Measurements from ENCODE around the gene SERPINA12.

DNA sequence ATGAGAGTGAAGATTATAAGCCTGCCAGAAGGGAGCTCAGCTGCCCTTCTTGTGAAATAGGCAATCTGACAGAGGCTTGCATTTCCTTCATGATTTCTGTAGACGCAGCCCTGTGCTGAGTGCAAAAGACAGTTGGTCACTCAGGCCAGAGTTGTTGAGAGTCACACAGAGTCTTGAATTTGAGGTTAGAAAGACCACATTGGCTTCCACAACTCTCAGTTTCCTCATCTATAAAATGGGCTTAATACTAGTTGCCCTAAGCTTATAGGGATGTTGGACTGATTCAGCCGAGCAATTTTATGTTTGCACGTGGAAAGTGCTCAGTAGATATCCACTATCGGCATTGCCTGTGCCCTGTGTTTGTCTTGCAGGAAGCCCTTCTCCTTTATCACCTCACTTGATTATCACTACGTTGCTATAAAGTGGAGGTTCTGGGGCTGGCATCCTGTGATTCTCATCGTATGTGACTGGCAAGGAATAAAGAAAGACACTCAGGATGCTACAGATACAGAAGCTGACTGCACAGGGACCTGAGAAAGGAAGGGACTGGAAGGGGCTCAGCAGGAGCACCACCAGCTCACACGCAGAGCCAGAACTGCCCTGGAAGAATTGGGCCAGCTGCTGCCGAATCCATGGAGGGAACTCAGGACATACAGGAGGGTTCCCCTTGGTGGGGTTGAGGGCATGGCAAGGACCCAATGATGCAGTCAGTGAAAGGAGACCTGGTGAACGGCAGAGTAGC, 32.1 kb upstream of the SERPINA12 start:
- TF ChIP-seq, protein P1, sequence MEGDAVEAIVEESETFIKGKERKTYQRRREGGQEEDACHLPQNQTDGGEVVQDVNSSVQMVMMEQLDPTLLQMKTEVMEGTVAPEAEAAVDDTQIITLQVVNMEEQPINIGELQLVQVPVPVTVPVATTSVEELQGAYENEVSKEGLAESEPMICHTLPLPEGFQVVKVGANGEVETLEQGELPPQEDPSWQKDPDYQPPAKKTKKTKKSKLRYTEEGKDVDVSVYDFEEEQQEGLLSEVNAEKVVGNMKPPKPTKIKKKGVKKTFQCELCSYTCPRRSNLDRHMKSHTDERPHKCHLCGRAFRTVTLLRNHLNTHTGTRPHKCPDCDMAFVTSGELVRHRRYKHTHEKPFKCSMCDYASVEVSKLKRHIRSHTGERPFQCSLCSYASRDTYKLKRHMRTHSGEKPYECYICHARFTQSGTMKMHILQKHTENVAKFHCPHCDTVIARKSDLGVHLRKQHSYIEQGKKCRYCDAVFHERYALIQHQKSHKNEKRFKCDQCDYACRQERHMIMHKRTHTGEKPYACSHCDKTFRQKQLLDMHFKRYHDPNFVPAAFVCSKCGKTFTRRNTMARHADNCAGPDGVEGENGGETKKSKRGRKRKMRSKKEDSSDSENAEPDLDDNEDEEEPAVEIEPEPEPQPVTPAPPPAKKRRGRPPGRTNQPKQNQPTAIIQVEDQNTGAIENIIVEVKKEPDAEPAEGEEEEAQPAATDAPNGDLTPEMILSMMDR (IDR thresholded peaks at IDR 0.05 in 2 of 3, conservative IDR thresholded peaks at IDR 0.05 in 1 of 3; ENCODE audit: borderline replicate concordance in 1 of 3, insufficient read depth in 1 of 3, low read depth in 2 of 3, low read length in 2 of 3), result no peak
- TF ChIP-seq POLR2A (IDR thresholded peaks at IDR 0.05; ENCODE audit: borderline replicate concordance, extremely low read depth, insufficient read depth, insufficient read length), result no peak
- TF ChIP-seq CEBPB (IDR thresholded peaks at IDR 0.05; ENCODE audit: low read depth), result no peak
- no peak for TF ChIP-seq EZH2 (IDR thresholded peaks at IDR 0.05)
- no peak for TF ChIP-seq TCF7L2 (IDR thresholded peaks at IDR 0.05; ENCODE audit: borderline replicate concordance, extremely low read depth, insufficient read depth, insufficient read length)
- no peak for TF ChIP-seq RAD21 (IDR thresholded peaks at IDR 0.05; ENCODE audit: low read depth)
- no peak for TF ChIP-seq POLR2AphosphoS5 (IDR thresholded peaks at IDR 0.05; ENCODE audit: low read depth, low read length)
- TF ChIP-seq YY1 (IDR thresholded peaks at IDR 0.05; ENCODE audit: extremely low read depth, insufficient replicate concordance, low read depth, low read length), result no peak
- TF ChIP-seq ELF1 (IDR thresholded peaks at IDR 0.05; ENCODE audit: borderline replicate concordance, low read depth), result no peak

Measured in HCT116 (cell line).